Ovary (tissue), 9 donors: ENCODE measurements around the gene MFF. TPM values are rescaled to one million over a fixed set of nuclear protein-coding genes. Genes with fewer than 3 reads are reported as not detected.

ENCODE experiments used
- DNase-seq, 5 donors: peaks; one replicate each; pipeline ENCODE4 v3.0.0-alpha.2; 2019 to 2020
- H3K27ac ChIP-seq, 2 donors: fragments of 200-600 bp; one replicate each; pipeline versions ENCODE4 v1.5.1 to v1.8.0; 2019 to 2022
- H3K27me3 ChIP-seq: fragments of 200-600 bp; one replicate; pipeline ENCODE4 v1.8.0; 2022
- H3K36me3 ChIP-seq: fragments of 200-600 bp; sonication (generic); one replicate; pipeline ENCODE4 v1.5.1; 2019
- H3K4me1 ChIP-seq: one replicate; pipeline ENCODE4 v1.8.1; 2013; ENCODE audit warnings: mild to moderate bottlenecking, moderate library complexity; ENCODE audit not compliant: insufficient read depth
- H3K4me3 ChIP-seq: fragments of 200-600 bp; sonication (generic); one replicate; pipeline ENCODE4 v1.5.1; 2017
- H3K9me3 ChIP-seq, 2 donors: fragments of 200-600 bp in 1 of 2; sonication (generic) in 1 of 2; one replicate each; pipeline versions ENCODE4 v1.5.1 to v1.8.1; 2013 to 2019; ENCODE audit warnings: mild to moderate bottlenecking in 1 of 2, moderate library complexity in 1 of 2
- CTCF ChIP-seq, 3 donors: fragments of 450-650 bp in 2 of 3; fragments of 200-600 bp in 1 of 3; IDR thresholded peaks; one replicate each; pipeline versions ENCODE4 v1.5.1 to v1.8.0; 2016 to 2022; ENCODE audit warnings: antibody characterized with exemption in 3 of 3, mild to moderate bottlenecking in 1 of 3
- EP300 ChIP-seq: sonication (generic); formaldehyde crosslinking; IDR thresholded peaks from one replicate; pipeline ENCODE4 v1.6.1; 2017; ENCODE audit warnings: antibody characterized with exemption
- POLR2A ChIP-seq: fragments of 450-650 bp; IDR thresholded peaks from one replicate; pipeline ENCODE4 v1.6.1; 2017; ENCODE audit warnings: antibody characterized with exemption, mild to moderate bottlenecking, moderate library complexity
- WGBS, 3 donors: extraction: QIAGEN DNeasy Blood & Tissue Kit in 1 of 3; methylation state at CpG; one replicate each; pipeline versions ENCODE4 v1.1.5 to v1.1.7; 2013 to 2017; 5-methylcytosine and 5-hydroxymethylcytosine counted together
- intact Hi-C, 4 donors: fragments of 100-400 bp; cut with DNase I; formaldehyde crosslinking; loops; one replicate each; pipeline versions ENCODE4 v1.11.0 to v1.15.1; 2022 to 2023
- polyA plus RNA-seq, 2 donors: library from polyadenylated mRNA; stranded (reverse); fragments of 200-250 nt in 1 of 2; fragments of 350-450 nt in 1 of 2; fragmentation: Illumina TruSeq in 1 of 2; extraction: RNeasy Lipid Tissue Mini Kit (QIAGEN cat#74804) in 1 of 2; gene quantifications; one replicate each; pipeline ENCODE4 v1.2.3, GENCODE V29; 2013 to 2014
- total RNA-seq, 7 donors: library from RNA; depleted of rRNA in 2 of 7; stranded (reverse); fragments of >200 nt in 2 of 7; fragmentation: NEBNext Ultra II Directional in 3 of 7; extraction: Animal tissue kit (Norgen Biotek cat#: 25700) in 3 of 7; gene quantifications; one replicate each; pipeline versions ENCODE4 v1.1.0 to v1.2.4, GENCODE V29; 2016 to 2023
- donor health status: DM: no; HTN: no; CAD: no; lungs with moderate emphysema.
- donor health status: DM: no; HTN: no; CAD: no.
- donor health status: Bipolar disorder and iron deficiency.
- donor health status: DM: yes; HTN: yes; CAD: no.
- donor health status: DM: no; HTN: no; CAD: no.
- donor health status: DM: yes; HTN: yes; CAD: no.

Gene MFF
- total and polyA plus RNA-seq, 9 donors: 57.1 to 101 (median 71.0) TPM

GRCh38 chr2:227404585-227405271 is 79.7 kb downstream of the MFF start:
- intact Hi-C loops: loop anchor here in 2 of 4 donors (2.0 to 10.0 kb wide), 2 partner anchors 360 to 362 kb away; no protein-coding TSS in a partner anchor
- 86 to 92% (median 91%) methylated on average over 4 of the region's 4 CpGs for WGBS, 3 donors

GRCh38 chr2:227406177-227407031 is 81.4 kb downstream of the MFF start:
- no peak for TF ChIP-seq POLR2A
- no peak for TF ChIP-seq EP300
- TF ChIP-seq CTCF (IDR thresholded peaks at IDR 0.05): peak; percentile 30 to 49 (median 46)
- Histone ChIP-seq H3K9me3 (no peaks in the 10 kb centered on the region), H3K27me3 (no peaks in the 10 kb centered on the region), H3K27ac (peak overlapping the region in 1 of 2 donors; percentile 41), H3K36me3 (no peaks in the 10 kb centered on the region), H3K4me3 (no peak overlapping the region), H3K4me1 (peaks cover 4% of the 10 kb centered on the region)
- DNase-seq: peak; percentile 63 to 73 (median 64)
- intact Hi-C loops: loop anchor here in 1 of 4 donors (10.0 kb wide), 1 partner anchor 358 kb away; no protein-coding TSS in a partner anchor
- WGBS, 3 donors: 1 to 5% (median 3%) methylated on average over 7 of the region's 7 CpGs

More at GRCh38 chr2:227404585-227405271, 79.7 kb downstream of the MFF start:
- Histone ChIP-seq H3K9me3 (no peaks in the 10 kb centered on the region), H3K27me3 (no peaks in the 10 kb centered on the region), H3K4me3 (no peak overlapping the region), H3K36me3 (no peaks in the 10 kb centered on the region), H3K27ac (no peak overlapping the region), H3K4me1 (peaks cover 4% of the 10 kb centered on the region)
- TF ChIP-seq CTCF (IDR thresholded peaks at IDR 0.05): no peak
- TF ChIP-seq EP300: no peak
- TF ChIP-seq POLR2A: no peak
- no peak for DNase-seq

Other genes starting within 250 kb of the MFF start
- 1 to 10 TPM in 5 of 7 donors, under 1 TPM in 2; 0.30 to 8.3 (median 2.0) TPM for gene COL4A4, start 161.0 kb upstream of the MFF start, total RNA-seq
- 1 to 10 TPM; 1.5 to 5.0 TPM for gene COL4A4, start 161.0 kb upstream of the MFF start, polyA plus RNA-seq
- 10 to 100 TPM in 1 of 7 donors, 1 to 10 TPM in 5, under 1 TPM in 1; 0.47 to 14.1 (median 4.8) TPM for gene COL4A3, start 160.6 kb upstream of the MFF start, total RNA-seq
- gene COL4A3, start 160.6 kb upstream of the MFF start, polyA plus RNA-seq: 1 to 10 TPM; 2.4 to 2.9 TPM
- gene TM4SF20, start 54.1 kb downstream of the MFF start, total RNA-seq: 1 to 10 TPM in 1 of 7 donors, not detected in 6; 1.4 TPM
- not detected for gene TM4SF20, start 54.1 kb downstream of the MFF start, polyA plus RNA-seq
- gene SCYGR1, start 62.7 kb downstream of the MFF start, total RNA-seq: not detected
- gene SCYGR1, start 62.7 kb downstream of the MFF start, polyA plus RNA-seq: not detected
- gene AGFG1, start 146.9 kb downstream of the MFF start, total RNA-seq: 10 to 100 TPM; 21.3 to 78.9 (median 52.2) TPM
- 10 to 100 TPM; 22.4 to 49.7 TPM for gene AGFG1, start 146.9 kb downstream of the MFF start, polyA plus RNA-seq